GM21515 (cell line): ENCODE measurements around the gene TBKBP1.

Source experiments
- ATAC-seq: cut with Tn5 transposase; IDR thresholded peaks from one replicate; pipeline ENCODE4 v1.9.1; 2021; ENCODE audit not compliant: unreplicated experiment

Gene TBKBP1

DNA sequence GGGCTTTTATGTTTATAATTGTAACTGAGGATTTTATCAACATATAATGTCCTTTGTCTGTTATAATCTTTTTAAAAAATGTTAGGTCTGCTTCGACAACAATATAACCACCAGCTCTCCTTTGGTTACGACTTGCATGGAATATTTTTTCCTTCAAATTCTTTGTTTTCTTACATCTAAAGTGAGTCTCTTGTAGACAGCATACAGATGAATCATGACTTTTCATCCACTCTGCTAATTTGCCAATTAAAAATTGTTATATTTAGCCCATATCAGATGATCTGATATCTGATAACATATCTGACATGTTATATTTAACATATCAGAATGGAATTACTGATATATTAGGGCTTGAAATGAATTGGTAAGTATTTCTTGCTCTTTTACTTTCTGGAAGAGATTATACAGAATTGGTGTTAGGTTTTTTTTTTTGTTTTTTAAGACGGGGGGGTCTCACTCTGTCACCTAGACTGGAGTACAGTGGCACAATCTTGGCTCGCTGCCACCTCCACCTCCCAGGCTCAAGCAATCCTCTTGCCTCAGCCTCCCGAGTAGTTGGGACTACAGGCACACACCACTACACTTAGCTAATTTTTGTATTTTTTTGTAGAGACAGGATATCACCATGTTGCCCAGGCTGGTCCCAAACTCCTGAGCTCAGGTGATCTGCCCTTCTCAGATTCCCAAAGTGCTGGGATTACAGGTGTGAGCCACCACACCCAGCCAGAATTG is 66.6 kb downstream of the TBKBP1 start:
- ATAC-seq, result no peak
